IMR-90 (cell line): Measurements from ENCODE around the gene LAPTM5. TPM values are rescaled to one million over a fixed set of nuclear protein-coding genes. Genes with fewer than 3 reads are reported as not detected.

Experiments used
- ATAC-seq: fragments of 200-7000 bp; cut with Tn5 transposase; 2 replicates; pipeline ENCODE4 v1.9.1; 2020; ENCODE audit warnings: low read depth, mild to moderate bottlenecking, moderate library complexity
- BruUV-seq: library from RNA; stranded (reverse); fragments of 400-500 nt; replicated peaks from 2 replicates; lab custom pipeline; 2021; lab: Mats Ljungman, UMichigan
- CTCF ChIA-PET: fragments of 300-600 bp; formaldehyde crosslinking; extraction: SDS; loops from one replicate; lab custom pipeline; 2021; ENCODE audit warnings: antibody characterized with exemption; lab: Yijun Ruan, JAX
- POLR2A ChIA-PET: fragments of 300-600 bp; sonication (Branson Sonifier 250); formaldehyde crosslinking; loops from one replicate; lab custom pipeline; 2022; ENCODE audit warnings: antibody characterized with exemption; ENCODE audit not compliant: unreplicated experiment; lab: Charles Lee
- DNase-seq: peaks from one replicate; pipeline ENCODE4 v3.0.0; 2013
- H2AFZ ChIP-seq: replicated peaks from 2 replicates; pipeline ENCODE3; 2013; ENCODE audit warnings: low read length, mild to moderate bottlenecking; ENCODE audit not compliant: poor library complexity
- H2AK5ac ChIP-seq: 2 replicates; pipeline ENCODE4 v1.6.1; 2013; ENCODE audit warnings: low read depth, low read length, inconsistent platforms
- H2AK9ac ChIP-seq: replicated peaks from 2 replicates; pipeline ENCODE3; 2013; ENCODE audit warnings: mild to moderate bottlenecking, low read depth, low read length, moderate library complexity; ENCODE audit not compliant: poor library complexity
- H2BK120ac ChIP-seq: 2 replicates; pipeline ENCODE4 v1.6.1; 2013; ENCODE audit warnings: low read depth, low read length, inconsistent platforms
- H2BK15ac ChIP-seq: 3 replicates; pipeline ENCODE4 v1.6.1; 2013; ENCODE audit warnings: low read depth, low read length, inconsistent platforms
- H2BK20ac ChIP-seq: 2 replicates; pipeline ENCODE4 v1.6.1; 2013; ENCODE audit warnings: low read depth, mild to moderate bottlenecking, inconsistent platforms, low read length, moderate library complexity
- H2BK5ac ChIP-seq: 2 replicates; pipeline ENCODE4 v1.6.1; 2013; ENCODE audit warnings: mild to moderate bottlenecking, low read depth, low read length, inconsistent platforms; ENCODE audit not compliant: poor library complexity, severe bottlenecking
- H3K14ac ChIP-seq: replicated peaks from 2 replicates; pipeline ENCODE4 v1.6.1; 2013; ENCODE audit warnings: low read depth, low read length, inconsistent platforms
- H3K18ac ChIP-seq: 2 replicates; pipeline ENCODE4 v1.6.1; 2013; ENCODE audit warnings: low read depth, low read length, control low read depth
- H3K23ac ChIP-seq: 2 replicates; pipeline ENCODE4 v1.6.1; 2013; ENCODE audit warnings: low read depth, low read length, inconsistent platforms
- H3K27ac ChIP-seq: 2 replicates; pipeline ENCODE4 v1.5.1; 2013; ENCODE audit warnings: mild to moderate bottlenecking, control low read depth, low read length; ENCODE audit not compliant: insufficient read depth
- H3K27me3 ChIP-seq: 2 replicates; pipeline ENCODE4 v1.6.1; 2013; ENCODE audit warnings: low read length; ENCODE audit not compliant: control insufficient read depth, insufficient read depth
- H3K36me3 ChIP-seq: 2 replicates; pipeline ENCODE4 v1.6.1; 2013; ENCODE audit warnings: low read length, mixed read lengths; ENCODE audit not compliant: control insufficient read depth, insufficient read depth
- H3K4ac ChIP-seq: 2 replicates; pipeline ENCODE4 v1.6.1; 2013; ENCODE audit warnings: low read depth, low read length, inconsistent platforms
- H3K4me1 ChIP-seq: 2 replicates; pipeline ENCODE4 v1.6.1; 2013; ENCODE audit warnings: low read length, mixed read lengths; ENCODE audit not compliant: control insufficient read depth, insufficient read depth
- H3K4me2 ChIP-seq: 2 replicates; pipeline ENCODE4 v1.6.1; 2013; ENCODE audit warnings: low read depth, mild to moderate bottlenecking, control low read depth, low read length, moderate library complexity
- H3K4me3 ChIP-seq: 2 replicates; pipeline ENCODE4 v1.5.1; 2013; ENCODE audit warnings: low read depth, mild to moderate bottlenecking, control low read depth, low read length, moderate library complexity; ENCODE audit not compliant: insufficient read depth
- H3K56ac ChIP-seq: 2 replicates; pipeline ENCODE4 v1.6.1; 2013; ENCODE audit warnings: low read length, inconsistent platforms; ENCODE audit not compliant: insufficient read depth; ENCODE audit errors: extremely low read depth
- H3K79me1 ChIP-seq, 2 experiments: 2 replicates each; pipeline ENCODE4 v1.6.1; 2013; ENCODE audit warnings: low read length in 2 of 2, inconsistent platforms in 1 of 2, low read depth in 1 of 2
- H3K9ac ChIP-seq: 2 replicates; pipeline ENCODE4 v1.6.1; 2013; ENCODE audit warnings: low read depth, low read length, control low read depth
- H3K9me1 ChIP-seq: 2 replicates; pipeline ENCODE4 v1.6.1; 2013; ENCODE audit warnings: low read length, inconsistent platforms; ENCODE audit not compliant: insufficient read depth
- H3K9me3 ChIP-seq: 2 replicates; pipeline ENCODE4 v1.6.1; 2013; ENCODE audit warnings: low read length; ENCODE audit not compliant: control insufficient read depth, insufficient read depth
- H4K20me1 ChIP-seq: 2 replicates; pipeline ENCODE4 v1.6.1; 2013; ENCODE audit warnings: low read length, inconsistent platforms; ENCODE audit not compliant: insufficient read depth
- H4K5ac ChIP-seq: 2 replicates; pipeline ENCODE4 v1.6.1; 2013; ENCODE audit warnings: mild to moderate bottlenecking, low read depth, low read length, control low read depth
- H4K8ac ChIP-seq, 2 experiments: 2 replicates each; pipeline ENCODE4 v1.6.1; 2013; ENCODE audit warnings: low read depth in 2 of 2, low read length in 2 of 2, control low read depth in 1 of 2, inconsistent platforms in 1 of 2
- H4K91ac ChIP-seq: 2 replicates; pipeline ENCODE4 v1.6.1; 2013; ENCODE audit warnings: low read depth, low read length, inconsistent platforms; ENCODE audit not compliant: insufficient read depth
- BHLHE40 ChIP-seq: fragments of 150-350 bp; IDR thresholded peaks from 2 replicates; pipeline ENCODE4 v1.6.1; 2016; ENCODE audit warnings: mild to moderate bottlenecking, low read depth, low read length
- ELK1 ChIP-seq: fragments of 150-350 bp; IDR thresholded peaks from 2 replicates; pipeline ENCODE4 v1.6.1; 2016; ENCODE audit warnings: low read depth, mild to moderate bottlenecking, low read length, moderate library complexity, borderline replicate concordance
- FOS ChIP-seq: fragments of 150-350 bp; IDR thresholded peaks from 2 replicates; pipeline ENCODE4 v1.6.1; 2016; ENCODE audit warnings: low read depth, low read length
- MXI1 ChIP-seq: IDR thresholded peaks from 2 replicates; pipeline ENCODE4 v1.6.1; 2012; ENCODE audit warnings: low read depth, mild to moderate bottlenecking, low read length, moderate library complexity, borderline replicate concordance
- RCOR1 ChIP-seq: IDR thresholded peaks from 2 replicates; pipeline ENCODE4 v1.6.1; 2012; ENCODE audit warnings: mild to moderate bottlenecking, low read length, improper control_type of control experiment; ENCODE audit not compliant: insufficient replicate concordance
- WGBS, 2 experiments: methylation state at CpG; one replicate each; pipeline versions ENCODE4 v1.1.5 to v1.1.7; 2013; ENCODE audit warnings: missing lambda C conversion rate in 2 of 2; ENCODE audit not compliant: insufficient read length in 1 of 2; ENCODE audit errors: extremely low coverage in 2 of 2; 5-methylcytosine and 5-hydroxymethylcytosine counted together
- dilution Hi-C: fragments of 300-500 bp; cut with HindIII; formaldehyde crosslinking; loops from one replicate; pipeline ENCODE4 v1.14.3; 2018; ENCODE audit warnings: low sequenced_read_pairs; ENCODE audit not compliant: unreplicated experiment
- in situ Hi-C: fragments of 300-500 bp; cut with MboI; formaldehyde crosslinking; loops from 3 replicates; pipeline ENCODE4 v1.14.3; 2019; ENCODE audit warnings: low sequenced_read_pairs, inconsistent platforms, mixed read lengths
- intact Hi-C: fragments of 100-400 bp; cut with micrococcal nuclease; formaldehyde crosslinking; loops from 2 replicates; pipeline ENCODE4 v1.10.0; 2022
- polyA plus RNA-seq, 3 experiments: library from polyadenylated mRNA; depleted of rRNA; stranded (reverse); fragments of >200 nt; gene quantifications; 2 replicates each; pipeline ENCODE4 v1.2.3, GENCODE V29; 2012; ENCODE audit warnings: low replicate concordance in 1 of 3
- total RNA-seq: library from RNA; depleted of rRNA; stranded (reverse); fragments of >200 nt; gene quantifications from 2 replicates; pipeline ENCODE4 v1.2.3, GENCODE V29; 2012
- TF ChIP-seq, protein P1 (sequence below): conservative IDR thresholded peaks from 2 replicates; pipeline ENCODE4 v1.5.1; 2012; ENCODE audit warnings: mild to moderate bottlenecking, low read depth, low read length, improper control_type of control experiment

Gene LAPTM5
- total and polyA plus RNA-seq, 2 of the 4 experiments (the other 2 are of a cell fraction), result 0.09 TPM; not detected in 1

DNA sequence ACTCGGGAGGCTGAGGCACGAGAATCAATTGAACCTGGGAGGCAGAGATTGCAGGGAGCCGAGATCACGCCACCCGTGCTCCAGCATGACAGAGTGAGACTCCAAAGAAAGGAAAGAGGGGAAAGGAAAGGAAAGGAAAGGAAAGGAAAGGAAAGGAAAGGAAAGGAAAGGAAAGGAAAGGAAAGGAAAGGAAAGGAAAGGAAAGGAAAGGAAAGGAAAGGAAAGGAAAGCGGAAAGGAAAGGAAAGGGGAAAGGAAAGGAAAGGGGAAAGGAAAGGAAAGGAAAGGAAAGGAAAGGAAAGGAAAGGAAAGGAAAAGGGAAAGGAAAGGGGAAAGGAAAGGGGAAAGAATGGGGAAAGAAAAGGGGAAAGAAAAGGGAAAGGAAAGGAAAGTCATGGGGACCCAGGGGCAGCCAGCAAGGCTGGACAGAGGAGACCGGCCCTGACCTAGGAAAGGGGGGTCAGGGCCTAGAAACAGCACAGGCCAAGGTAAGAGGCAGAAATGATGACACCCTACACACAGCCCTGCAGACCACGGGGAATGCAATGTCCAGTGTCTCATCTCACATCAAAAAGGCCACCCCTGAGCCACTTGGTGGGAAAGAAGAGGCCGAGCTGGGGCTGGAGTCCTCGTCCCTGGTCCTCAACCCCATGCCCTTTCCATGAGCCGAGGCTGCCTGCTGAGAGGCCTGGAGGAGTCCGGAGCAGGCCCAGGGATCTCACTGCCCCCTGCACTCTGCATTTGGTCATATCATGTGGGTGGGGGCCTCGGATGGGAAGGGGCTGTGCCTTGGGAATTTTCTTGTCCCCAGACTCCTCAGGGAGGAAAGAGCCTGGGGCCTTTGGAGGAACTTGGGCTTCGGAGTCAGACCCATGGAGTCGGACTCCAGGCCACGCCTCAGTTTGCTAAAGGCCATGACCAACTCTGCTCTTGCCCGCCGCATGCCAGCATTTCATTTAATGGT is 18.8 kb upstream of the LAPTM5 start (continued):
- no peak for TF ChIP-seq RCOR1

- Histone ChIP-seq H2BK5ac (no peak overlapping the region), H2BK15ac (no peak overlapping the region), H3K18ac (no peak overlapping the region), H3K4me1 (no peaks in the 10 kb centered on the region), H3K9me1 (no peaks in the 10 kb centered on the region), H2AK9ac (no peak overlapping the region), H4K20me1 (no peaks in the 10 kb centered on the region), H3K36me3 (no peaks in the 10 kb centered on the region), H3K56ac (no peak overlapping the region), H2BK20ac (no peak overlapping the region), H3K4me2 (no peak overlapping the region), H2AFZ (no peak overlapping the region), H3K27ac (no peak overlapping the region), H3K23ac (no peak overlapping the region), H3K14ac (no peak overlapping the region), H4K5ac (no peak overlapping the region), H3K9ac (no peak overlapping the region), H4K91ac (no peak overlapping the region), H2AK5ac (no peak overlapping the region), H3K4ac (no peak overlapping the region), H4K8ac (no peak overlapping the region), H3K4me3 (no peak overlapping the region), H3K79me1 (no peaks in the 10 kb centered on the region), H3K27me3 (peaks cover 18% of the 10 kb centered on the region), H3K9me3 (no peaks in the 10 kb centered on the region), H2BK120ac (no peak overlapping the region)
- ChIA-PET CTCF (no interaction called here), POLR2A (no interaction called here)
- TF ChIP-seq FOS (no peak), MXI1 (no peak), BHLHE40 (no peak), ELK1 (no peak)
- TF ChIP-seq, protein P1, sequence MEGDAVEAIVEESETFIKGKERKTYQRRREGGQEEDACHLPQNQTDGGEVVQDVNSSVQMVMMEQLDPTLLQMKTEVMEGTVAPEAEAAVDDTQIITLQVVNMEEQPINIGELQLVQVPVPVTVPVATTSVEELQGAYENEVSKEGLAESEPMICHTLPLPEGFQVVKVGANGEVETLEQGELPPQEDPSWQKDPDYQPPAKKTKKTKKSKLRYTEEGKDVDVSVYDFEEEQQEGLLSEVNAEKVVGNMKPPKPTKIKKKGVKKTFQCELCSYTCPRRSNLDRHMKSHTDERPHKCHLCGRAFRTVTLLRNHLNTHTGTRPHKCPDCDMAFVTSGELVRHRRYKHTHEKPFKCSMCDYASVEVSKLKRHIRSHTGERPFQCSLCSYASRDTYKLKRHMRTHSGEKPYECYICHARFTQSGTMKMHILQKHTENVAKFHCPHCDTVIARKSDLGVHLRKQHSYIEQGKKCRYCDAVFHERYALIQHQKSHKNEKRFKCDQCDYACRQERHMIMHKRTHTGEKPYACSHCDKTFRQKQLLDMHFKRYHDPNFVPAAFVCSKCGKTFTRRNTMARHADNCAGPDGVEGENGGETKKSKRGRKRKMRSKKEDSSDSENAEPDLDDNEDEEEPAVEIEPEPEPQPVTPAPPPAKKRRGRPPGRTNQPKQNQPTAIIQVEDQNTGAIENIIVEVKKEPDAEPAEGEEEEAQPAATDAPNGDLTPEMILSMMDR, result no peak
- ATAC-seq (no peak), DNase-seq (no peak)
- intact Hi-C loops, result no loop called here
- 85% methylated on average over 5 of the region's 12 CpGs; no CpG with 5 or more reads in 1 of the 2 experiments for WGBS, 2 experiments
- dilution Hi-C loops, result no loop called here
- in situ Hi-C loops, result no loop called here
- no TSS peak for BruUV-seq
These were observed 17.9 kb upstream of the LAPTM5 start for GRCh38 chr1:30775433-30775975.
